ENCODE results near the gene ELAC2. TPM values are rescaled to one million over a fixed set of nuclear protein-coding genes. Genes with fewer than 3 reads are reported as not detected.

The ELAC2 gene
- total RNA-seq, 1 experiment from 2014 or later = 84.5 TPM

DNA sequence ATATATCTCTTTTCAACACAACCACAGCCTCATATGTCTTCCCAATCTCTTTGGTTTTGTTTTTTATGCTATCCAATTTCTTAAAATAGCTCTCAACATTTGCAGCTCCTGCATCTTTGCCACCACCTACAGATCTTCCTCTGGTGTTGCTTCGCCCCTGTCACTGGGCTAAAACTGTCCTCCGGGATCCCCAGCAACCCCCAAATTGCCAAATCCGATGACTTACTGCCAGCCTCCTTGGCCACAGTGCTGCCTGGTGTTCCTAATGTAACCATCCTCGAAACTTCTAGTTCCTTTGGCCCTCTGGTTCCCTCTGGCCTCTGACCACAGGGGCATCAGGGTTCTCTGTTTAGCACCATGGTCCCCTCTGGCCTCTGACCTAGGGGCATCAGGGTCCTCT is 70.8 kb downstream of the ELAC2 start:
- no TSS peak for BruUV-seq (replicated peaks)

More for the DNA sequence above, 70.8 kb downstream of the ELAC2 start:
- no peaks in the 10 kb centered on the region for H3K9me2 ChIP-seq (ENCODE audit: insufficient read depth)
- H3K79me2 ChIP-seq (ENCODE audit: insufficient read depth, low read length) = no peaks in the 10 kb centered on the region
- no peak for TF ChIP-seq POLR2AphosphoS5 (IDR thresholded peaks at IDR 0.05; ENCODE audit: low read depth, low read length)
- no peak for TF ChIP-seq ZNF274 (IDR thresholded peaks at IDR 0.05; ENCODE audit: low read depth, low read length)
- no peak for TF ChIP-seq FOSL1 (IDR thresholded peaks at IDR 0.05; ENCODE audit: low read depth)
- TF ChIP-seq SIN3A (IDR thresholded peaks at IDR 0.05; ENCODE audit: low read depth) = no peak
- TF ChIP-seq JUND (IDR thresholded peaks at IDR 0.05) = no peak
- TF ChIP-seq, protein P1, sequence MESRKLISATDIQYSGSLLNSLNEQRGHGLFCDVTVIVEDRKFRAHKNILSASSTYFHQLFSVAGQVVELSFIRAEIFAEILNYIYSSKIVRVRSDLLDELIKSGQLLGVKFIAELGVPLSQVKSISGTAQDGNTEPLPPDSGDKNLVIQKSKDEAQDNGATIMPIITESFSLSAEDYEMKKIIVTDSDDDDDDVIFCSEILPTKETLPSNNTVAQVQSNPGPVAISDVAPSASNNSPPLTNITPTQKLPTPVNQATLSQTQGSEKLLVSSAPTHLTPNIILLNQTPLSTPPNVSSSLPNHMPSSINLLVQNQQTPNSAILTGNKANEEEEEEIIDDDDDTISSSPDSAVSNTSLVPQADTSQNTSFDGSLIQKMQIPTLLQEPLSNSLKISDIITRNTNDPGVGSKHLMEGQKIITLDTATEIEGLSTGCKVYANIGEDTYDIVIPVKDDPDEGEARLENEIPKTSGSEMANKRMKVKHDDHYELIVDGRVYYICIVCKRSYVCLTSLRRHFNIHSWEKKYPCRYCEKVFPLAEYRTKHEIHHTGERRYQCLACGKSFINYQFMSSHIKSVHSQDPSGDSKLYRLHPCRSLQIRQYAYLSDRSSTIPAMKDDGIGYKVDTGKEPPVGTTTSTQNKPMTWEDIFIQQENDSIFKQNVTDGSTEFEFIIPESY (IDR thresholded peaks at IDR 0.05; ENCODE audit: extremely low read depth, insufficient replicate concordance, low read length) = no peak
- TF ChIP-seq RAD21 (IDR thresholded peaks at IDR 0.05; ENCODE audit: low read depth) = no peak
- no peak for TF ChIP-seq EGR1 (IDR thresholded peaks at IDR 0.05; ENCODE audit: low read depth)
- TF ChIP-seq TCF7L2 (IDR thresholded peaks at IDR 0.05; ENCODE audit: borderline replicate concordance, extremely low read depth, insufficient read depth, insufficient read length) = no peak
- TF ChIP-seq EZH2phosphoT487 (IDR thresholded peaks at IDR 0.05; ENCODE audit: borderline replicate concordance) = no peak
- TF ChIP-seq, protein P2, sequence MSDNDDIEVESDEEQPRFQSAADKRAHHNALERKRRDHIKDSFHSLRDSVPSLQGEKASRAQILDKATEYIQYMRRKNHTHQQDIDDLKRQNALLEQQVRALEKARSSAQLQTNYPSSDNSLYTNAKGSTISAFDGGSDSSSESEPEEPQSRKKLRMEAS (IDR thresholded peaks at IDR 0.05) = no peak
- TF ChIP-seq, protein P3, sequence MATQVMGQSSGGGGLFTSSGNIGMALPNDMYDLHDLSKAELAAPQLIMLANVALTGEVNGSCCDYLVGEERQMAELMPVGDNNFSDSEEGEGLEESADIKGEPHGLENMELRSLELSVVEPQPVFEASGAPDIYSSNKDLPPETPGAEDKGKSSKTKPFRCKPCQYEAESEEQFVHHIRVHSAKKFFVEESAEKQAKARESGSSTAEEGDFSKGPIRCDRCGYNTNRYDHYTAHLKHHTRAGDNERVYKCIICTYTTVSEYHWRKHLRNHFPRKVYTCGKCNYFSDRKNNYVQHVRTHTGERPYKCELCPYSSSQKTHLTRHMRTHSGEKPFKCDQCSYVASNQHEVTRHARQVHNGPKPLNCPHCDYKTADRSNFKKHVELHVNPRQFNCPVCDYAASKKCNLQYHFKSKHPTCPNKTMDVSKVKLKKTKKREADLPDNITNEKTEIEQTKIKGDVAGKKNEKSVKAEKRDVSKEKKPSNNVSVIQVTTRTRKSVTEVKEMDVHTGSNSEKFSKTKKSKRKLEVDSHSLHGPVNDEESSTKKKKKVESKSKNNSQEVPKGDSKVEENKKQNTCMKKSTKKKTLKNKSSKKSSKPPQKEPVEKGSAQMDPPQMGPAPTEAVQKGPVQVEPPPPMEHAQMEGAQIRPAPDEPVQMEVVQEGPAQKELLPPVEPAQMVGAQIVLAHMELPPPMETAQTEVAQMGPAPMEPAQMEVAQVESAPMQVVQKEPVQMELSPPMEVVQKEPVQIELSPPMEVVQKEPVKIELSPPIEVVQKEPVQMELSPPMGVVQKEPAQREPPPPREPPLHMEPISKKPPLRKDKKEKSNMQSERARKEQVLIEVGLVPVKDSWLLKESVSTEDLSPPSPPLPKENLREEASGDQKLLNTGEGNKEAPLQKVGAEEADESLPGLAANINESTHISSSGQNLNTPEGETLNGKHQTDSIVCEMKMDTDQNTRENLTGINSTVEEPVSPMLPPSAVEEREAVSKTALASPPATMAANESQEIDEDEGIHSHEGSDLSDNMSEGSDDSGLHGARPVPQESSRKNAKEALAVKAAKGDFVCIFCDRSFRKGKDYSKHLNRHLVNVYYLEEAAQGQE (IDR thresholded peaks at IDR 0.05; ENCODE audit: low read depth) = no peak
- no peak for TF ChIP-seq YY1 (IDR thresholded peaks at IDR 0.05; ENCODE audit: extremely low read depth, insufficient replicate concordance, low read depth, low read length)
- TF ChIP-seq EZH2 (IDR thresholded peaks at IDR 0.05) = no peak
- TF ChIP-seq ZFX (IDR thresholded peaks at IDR 0.05) = no peak
- no peak for TF ChIP-seq CBX3 (IDR thresholded peaks at IDR 0.05; ENCODE audit: low read depth)
- ATAC-seq (no peak), DNase-seq (ENCODE audit: low read depth, low spot score) (no peak)
- no peak overlapping the region for H3K9ac ChIP-seq (ENCODE audit: low read length)
- POLR2A ChIA-PET = no interaction called here
- RAD21 ChIA-PET (ENCODE audit: low non-redundant PET in 1 of 2, low total read pairs in 2 of 2, uncharacterized antibody in 2 of 2, unreplicated experiment in 2 of 2) = no interaction called here
- intact Hi-C loops (cut with micrococcal nuclease) = no loop called here
- no peak overlapping the region for H3K4me2 ChIP-seq (ENCODE audit: low read length)
- H3K27me3 ChIP-seq (ENCODE audit: insufficient read depth, low read length) = no peaks in the 10 kb centered on the region
- CTCF ChIA-PET = no interaction called here
- no peaks in the 10 kb centered on the region for H3K36me3 ChIP-seq (ENCODE audit: control insufficient read depth in 1 of 2, insufficient read depth in 2 of 2, low read length in 2 of 2)
- no peaks in the 10 kb centered on the region for H3K9me3 ChIP-seq (ENCODE audit: control insufficient read depth in 1 of 2, insufficient read depth in 1 of 2, low read depth in 1 of 2, low read length in 2 of 2)
- H2AFZ ChIP-seq (ENCODE audit: low read depth, low read length, poor library complexity, severe bottlenecking) = no peak overlapping the region
- no peaks in the 10 kb centered on the region for H3K4me1 ChIP-seq (ENCODE audit: control insufficient read depth in 1 of 2, insufficient read depth in 2 of 2, low read length in 2 of 2)
- H3K27ac ChIP-seq (ENCODE audit: low read depth, low read length) = no peak overlapping the region
- H4K20me1 ChIP-seq (ENCODE audit: insufficient read depth) = no peaks in the 10 kb centered on the region
- no peak overlapping the region for H3K4me3 ChIP-seq (replicated peaks in 1 of 2; ENCODE audit: low read depth in 1 of 2, low read length in 2 of 2)

Data from HCT116 (cell line).